Aorta (tissue), 5 donors: ENCODE measurements around the gene OOSP3. TPM values are rescaled to one million over a fixed set of nuclear protein-coding genes. Genes with fewer than 3 reads are reported as not detected.
"Not testable (repeated sequence)": the region's sequence is repeated elsewhere in the genome, so short reads cannot be mapped to it uniquely, and the experiment has no call there.

Experiments used
- ATAC-seq: fragments of 200-7000 bp; cut with Tn5 transposase; one replicate; pipeline ENCODE4 v1.9.1; 2022; ENCODE audit warnings: moderate library complexity; ENCODE audit not compliant: low FRiP score
- DNase-seq, 2 donors: peaks; one replicate each; pipeline ENCODE4 v3.0.0-alpha.2; 2020
- H3K27ac ChIP-seq, 2 donors: one replicate each; pipeline ENCODE4 v1.5.1; 2013; ENCODE audit warnings: low read length in 2 of 2, mild to moderate bottlenecking in 2 of 2, moderate library complexity in 2 of 2, control low read depth in 1 of 2, inconsistent platforms in 1 of 2, low read depth in 1 of 2
- H3K27me3 ChIP-seq, 2 donors: one replicate each; pipeline ENCODE4 v1.6.1; 2013; ENCODE audit warnings: control low read depth in 1 of 2, low read length in 1 of 2, mild to moderate bottlenecking in 1 of 2, moderate library complexity in 1 of 2; ENCODE audit not compliant: insufficient read depth in 2 of 2, control insufficient read depth in 1 of 2
- H3K36me3 ChIP-seq, 2 donors: one replicate each; pipeline ENCODE4 v1.6.1; 2013; ENCODE audit warnings: control low read depth in 1 of 2, low read length in 1 of 2, mild to moderate bottlenecking in 1 of 2; ENCODE audit not compliant: insufficient read depth in 2 of 2, control insufficient read depth in 1 of 2
- H3K4me1 ChIP-seq, 2 donors: one replicate each; pipeline ENCODE4 v1.6.1; 2013; ENCODE audit warnings: low read length in 2 of 2, control low read depth in 1 of 2, mild to moderate bottlenecking in 1 of 2, moderate library complexity in 1 of 2; ENCODE audit not compliant: insufficient read depth in 2 of 2, control insufficient read depth in 1 of 2
- H3K4me3 ChIP-seq, 2 donors: one replicate each; pipeline ENCODE4 v1.5.1; 2013; ENCODE audit warnings: low read length in 2 of 2, control low read depth in 1 of 2, mild to moderate bottlenecking in 1 of 2
- H3K9me3 ChIP-seq: one replicate; pipeline ENCODE4 v1.6.1; 2013; ENCODE audit warnings: mild to moderate bottlenecking, low read length; ENCODE audit not compliant: control insufficient read depth
- WGBS, 2 donors: extraction: QIAGEN DNeasy Blood & Tissue Kit; methylation state at CpG; one replicate each; pipeline ENCODE4 v1.1.7; 2013; 5-methylcytosine and 5-hydroxymethylcytosine counted together
- intact Hi-C, 2 donors: fragments of 100-400 bp; cut with DNase I; formaldehyde crosslinking; loops; one replicate each; pipeline versions ENCODE4 v1.14.2 to v1.15.0; 2022
- polyA plus RNA-seq, 2 donors: library from polyadenylated mRNA; stranded (reverse); fragments of 200-250 nt; gene quantifications; one replicate each; pipeline ENCODE4 v1.2.3, GENCODE V29; 2013
- total RNA-seq, 2 donors: library from RNA; stranded (reverse); fragmentation: NEBNext Ultra II Directional; extraction: Animal tissue kit (Norgen Biotek cat#: 25700); gene quantifications; one replicate each; pipeline ENCODE4 v1.2.1, GENCODE V29; 2021
- donor health status: healthy with polysubstance abuse.
- donor health status: Bipolar disorder and iron deficiency.
- donor health status: DM: no; HTN: no; CAD: no.
- donor health status: DM: no; HTN: no; CAD: no.
- donor health status: DM: yes; HTN: yes; CAD: no.

OOSP3 gene
- total and polyA plus RNA-seq, 4 donors = not detected

GRCh38 chr11:59887156-59887555, 8.6 kb downstream of the OOSP3 start:
- H3K9me3 ChIP-seq, H3K4me1 ChIP-seq, H3K36me3 ChIP-seq, ATAC-seq, H3K27ac ChIP-seq, DNase-seq, H3K27me3 ChIP-seq, intact Hi-C loops, H3K4me3 ChIP-seq: not testable (repeated sequence)

- Histone ChIP-seq H3K36me3 (no peaks in the 10 kb centered on the region), H3K9me3 (peaks cover 2% of the 10 kb centered on the region), H3K4me1 (no peaks in the 10 kb centered on the region), H3K27me3 (no peaks in the 10 kb centered on the region), H3K4me3 (no peak overlapping the region), H3K27ac (no peak overlapping the region)
- intact Hi-C loops = no loop called here
- no peak for DNase-seq
- 12 to 14% methylated on average over 4 of the region's 4 CpGs for WGBS, 2 donors
- no peak for ATAC-seq
Observed at GRCh38 chr11:59891781-59892181, 13.2 kb downstream of the OOSP3 start.

DNA sequence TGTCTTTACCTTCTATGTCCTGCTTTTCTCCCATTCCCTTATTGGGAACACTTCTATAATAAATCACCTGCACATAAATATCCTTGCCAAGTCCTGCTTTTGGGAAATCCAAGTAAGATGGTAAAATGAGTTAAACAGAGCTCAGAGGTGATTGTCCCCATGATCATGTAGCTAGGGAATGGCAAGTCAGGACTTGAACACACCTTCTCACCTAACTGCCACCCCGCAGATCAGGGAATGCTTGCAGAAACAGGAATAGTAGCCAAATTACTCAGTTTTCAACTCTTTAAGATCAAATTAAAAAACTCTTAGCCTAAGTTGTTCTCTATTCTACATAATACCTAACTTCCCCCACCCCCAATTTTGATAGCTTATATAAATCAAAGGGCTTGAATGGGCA, 16.0 kb downstream of the OOSP3 start:
- WGBS, 2 donors = 89 to 100% methylated on average over 1 of the region's 1 CpG
- no peaks in the 10 kb centered on the region for H3K4me1 ChIP-seq

DNA sequence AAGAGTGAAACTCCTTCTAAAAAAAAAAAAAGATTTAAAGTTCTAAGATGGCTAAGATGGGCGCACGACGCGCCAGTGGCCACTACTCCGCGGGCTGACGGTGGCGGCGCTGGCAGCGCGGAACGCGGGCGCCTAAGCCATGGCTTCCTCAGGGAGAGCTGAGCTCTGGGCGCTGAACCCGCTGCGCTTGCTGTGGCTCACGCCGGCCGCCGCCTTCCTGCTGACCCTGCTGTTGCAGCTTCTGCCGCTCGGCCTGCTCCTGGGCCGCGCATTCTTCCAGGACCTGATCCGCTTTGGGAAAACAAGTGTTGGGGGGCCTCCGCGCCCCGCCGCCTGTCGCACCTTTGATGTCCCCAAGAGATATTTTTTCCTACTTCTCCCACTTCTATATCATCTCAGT, 19.5 kb downstream of the OOSP3 start:
- no peak for ATAC-seq
- no peaks in the 10 kb centered on the region for H3K27me3 ChIP-seq
- no peak for DNase-seq
- H3K9me3 ChIP-seq = no peaks in the 10 kb centered on the region
- H3K4me1 ChIP-seq = no peaks in the 10 kb centered on the region
- 93 to 96% methylated on average over 31 of the region's 31 CpGs for WGBS, 2 donors
- no peak overlapping the region for H3K4me3 ChIP-seq
- no peaks in the 10 kb centered on the region for H3K36me3 ChIP-seq
- H3K27ac ChIP-seq = no peak overlapping the region
- intact Hi-C loops = no loop called here

More for the DNA sequence above, 16.0 kb downstream of the OOSP3 start:
- Histone ChIP-seq H3K4me3 (no peak overlapping the region), H3K9me3 (peaks cover 2% of the 10 kb centered on the region), H3K27ac (no peak overlapping the region), H3K27me3 (no peaks in the 10 kb centered on the region), H3K36me3 (no peaks in the 10 kb centered on the region)
- DNase-seq (no peak), ATAC-seq (no peak)
- intact Hi-C loops = no loop called here

DNA sequence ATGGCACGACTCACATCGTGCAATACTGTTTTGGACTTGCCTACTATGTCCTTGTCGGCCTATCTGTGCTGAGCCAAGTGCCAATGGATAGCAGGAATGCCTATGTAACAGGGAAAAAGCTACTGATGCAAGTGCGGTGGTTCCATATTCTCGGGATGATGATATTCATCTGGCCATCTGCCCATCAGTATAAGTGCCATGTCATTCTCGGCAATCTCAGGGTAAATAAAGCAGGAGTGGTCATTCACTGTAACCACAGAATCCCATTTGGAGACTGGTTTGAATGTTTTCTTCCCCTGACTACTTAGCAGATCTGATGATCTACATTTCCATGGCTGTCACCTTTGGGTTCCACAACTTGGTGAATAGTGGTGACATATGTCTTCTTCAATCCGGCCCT, 20.1 kb downstream of the OOSP3 start:
- no peaks in the 10 kb centered on the region for H3K27me3 ChIP-seq
- no peak overlapping the region for H3K27ac ChIP-seq
- intact Hi-C loops = no loop called here
- no peaks in the 10 kb centered on the region for H3K36me3 ChIP-seq
- no peaks in the 10 kb centered on the region for H3K9me3 ChIP-seq
- H3K4me1 ChIP-seq = no peaks in the 10 kb centered on the region
- DNase-seq = no peak
- no peak for ATAC-seq
- H3K4me3 ChIP-seq = no peak overlapping the region
- 73 to 80% methylated on average over 7 of the region's 7 CpGs for WGBS, 2 donors

- no peaks in the 10 kb centered on the region for H3K27me3 ChIP-seq
- WGBS, 2 donors = 83 to 84% methylated on average over 11 of the region's 11 CpGs
- H3K9me3 ChIP-seq = no peaks in the 10 kb centered on the region
- H3K27ac ChIP-seq = no peak overlapping the region
- no peak for DNase-seq
- intact Hi-C loops = no loop called here
- H3K4me1 ChIP-seq = no peaks in the 10 kb centered on the region
- H3K36me3 ChIP-seq = no peaks in the 10 kb centered on the region
- no peak for ATAC-seq
- H3K4me3 ChIP-seq = no peak overlapping the region
Observed at GRCh38 chr11:59899532-59899931, 20.9 kb downstream of the OOSP3 start.

DNA sequence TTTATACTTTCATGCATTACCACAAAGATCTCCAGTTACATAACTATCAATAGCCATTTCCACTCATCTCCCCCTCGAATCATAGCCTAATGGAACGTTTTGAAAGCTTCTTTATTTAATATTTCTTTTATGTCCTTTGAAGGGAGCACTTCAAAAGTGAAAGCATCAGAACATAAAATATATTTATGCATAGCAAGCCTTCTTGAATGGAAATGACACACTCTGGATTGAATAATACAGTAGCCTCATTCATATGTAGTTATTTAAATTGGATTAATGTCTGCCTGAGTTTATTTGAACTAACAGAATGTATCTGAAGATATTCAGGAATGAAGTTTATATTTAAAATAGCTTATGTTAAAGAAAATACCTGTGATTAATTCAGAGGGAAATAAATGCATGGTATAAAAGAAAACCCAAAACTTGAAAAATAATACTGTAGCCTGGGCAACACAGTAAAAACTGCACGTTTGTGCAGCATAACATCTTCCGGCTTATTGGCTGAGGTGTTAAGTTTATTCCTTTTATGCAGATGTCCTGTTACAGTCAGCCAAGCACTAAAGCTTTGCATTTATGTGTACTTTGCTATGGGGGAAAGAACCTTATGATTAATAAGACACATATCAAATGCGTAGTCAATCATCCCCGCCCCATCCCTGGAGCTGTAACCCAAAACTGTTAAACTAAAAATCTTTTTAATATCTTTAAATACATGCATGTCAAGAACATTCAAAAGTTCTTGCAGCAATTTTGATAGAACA, 22.0 kb downstream of the OOSP3 start:
- Histone ChIP-seq H3K4me3 (no peak overlapping the region), H3K27me3 (no peaks in the 10 kb centered on the region), H3K9me3 (no peaks in the 10 kb centered on the region), H3K27ac (no peak overlapping the region), H3K4me1 (no peaks in the 10 kb centered on the region), H3K36me3 (no peaks in the 10 kb centered on the region)
- no peak for ATAC-seq
- no peak for DNase-seq
- intact Hi-C loops = no loop called here
- WGBS, 2 donors = 53 to 55% methylated on average over 6 of the region's 6 CpGs

DNA sequence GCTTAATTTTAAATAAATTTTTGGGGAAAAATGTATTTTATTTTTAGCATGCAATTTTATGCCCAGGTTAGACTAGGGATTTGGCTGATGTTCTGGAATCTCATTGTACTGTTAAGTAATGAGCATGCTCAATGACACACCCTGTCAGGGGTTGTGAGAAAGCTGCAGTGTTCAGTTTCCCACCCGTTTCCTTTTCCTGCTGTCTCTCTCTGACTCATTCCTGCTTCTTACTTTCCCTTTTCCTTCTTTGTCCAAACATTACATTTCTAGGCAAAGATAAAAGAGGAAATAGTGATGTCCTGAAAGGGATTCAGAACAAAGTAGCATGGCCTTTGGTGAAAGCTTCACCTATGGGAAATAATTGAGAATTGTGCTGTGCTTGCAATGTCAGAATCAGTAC, 22.7 kb downstream of the OOSP3 start:
- Histone ChIP-seq H3K4me3 (no peak overlapping the region), H3K4me1 (no peaks in the 10 kb centered on the region), H3K27ac (no peak overlapping the region), H3K9me3 (no peaks in the 10 kb centered on the region), H3K27me3 (no peaks in the 10 kb centered on the region), H3K36me3 (no peaks in the 10 kb centered on the region)
- 11 to 14% methylated on average over 1 of the region's 1 CpG for WGBS, 2 donors
- no peak for ATAC-seq
- intact Hi-C loops = no loop called here
- DNase-seq = no peak

GRCh38 chr11:59903569-59903968, 25.0 kb downstream of the OOSP3 start:
- intact Hi-C loops, H3K36me3 ChIP-seq, ATAC-seq, H3K4me1 ChIP-seq, H3K27ac ChIP-seq, H3K4me3 ChIP-seq, H3K9me3 ChIP-seq, DNase-seq, H3K27me3 ChIP-seq: not testable (repeated sequence)
- WGBS, 2 donors = 83 to 98% methylated on average over 2 of the region's 2 CpGs
